WI38 (cell line): ENCODE data around the gene ZNF280B.

Source experiments
- H3K4me3 ChIP-seq: 2 replicates; pipeline ENCODE4 v1.5.1; 2011; ENCODE audit warnings: low read depth, mild to moderate bottlenecking, control low read depth, low read length
- TF ChIP-seq, protein P1 (sequence below): IDR thresholded peaks from 2 replicates; pipeline ENCODE4 v1.5.1; 2012; ENCODE audit warnings: low read depth, mild to moderate bottlenecking, control low read depth, low read length

The ZNF280B gene

DNA sequence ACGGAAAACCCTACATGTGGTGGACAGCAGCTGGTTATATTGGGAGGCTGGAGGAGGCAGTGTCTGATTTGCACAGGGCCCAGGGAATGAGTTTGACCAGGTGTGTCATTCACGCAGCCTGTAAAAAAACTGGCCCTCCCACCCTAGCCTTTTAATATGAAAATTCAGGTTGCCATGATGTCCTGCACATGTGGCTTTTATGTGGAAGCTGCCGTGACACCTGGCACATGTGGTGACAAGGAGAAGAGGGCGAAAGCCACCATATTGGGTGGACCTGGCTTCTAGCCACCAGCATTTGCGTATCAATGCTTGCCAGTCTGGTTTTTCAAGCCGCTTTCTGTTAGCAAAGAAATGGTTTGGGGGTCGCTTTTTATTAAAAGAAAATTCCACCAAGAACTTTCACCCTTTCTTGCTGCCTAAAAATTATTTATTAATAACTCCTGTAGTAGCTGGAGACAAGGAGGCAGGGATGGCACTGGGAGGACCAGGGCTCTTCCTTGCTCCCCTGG is 43.4 kb downstream of the ZNF280B start:
- TF ChIP-seq, protein P1, sequence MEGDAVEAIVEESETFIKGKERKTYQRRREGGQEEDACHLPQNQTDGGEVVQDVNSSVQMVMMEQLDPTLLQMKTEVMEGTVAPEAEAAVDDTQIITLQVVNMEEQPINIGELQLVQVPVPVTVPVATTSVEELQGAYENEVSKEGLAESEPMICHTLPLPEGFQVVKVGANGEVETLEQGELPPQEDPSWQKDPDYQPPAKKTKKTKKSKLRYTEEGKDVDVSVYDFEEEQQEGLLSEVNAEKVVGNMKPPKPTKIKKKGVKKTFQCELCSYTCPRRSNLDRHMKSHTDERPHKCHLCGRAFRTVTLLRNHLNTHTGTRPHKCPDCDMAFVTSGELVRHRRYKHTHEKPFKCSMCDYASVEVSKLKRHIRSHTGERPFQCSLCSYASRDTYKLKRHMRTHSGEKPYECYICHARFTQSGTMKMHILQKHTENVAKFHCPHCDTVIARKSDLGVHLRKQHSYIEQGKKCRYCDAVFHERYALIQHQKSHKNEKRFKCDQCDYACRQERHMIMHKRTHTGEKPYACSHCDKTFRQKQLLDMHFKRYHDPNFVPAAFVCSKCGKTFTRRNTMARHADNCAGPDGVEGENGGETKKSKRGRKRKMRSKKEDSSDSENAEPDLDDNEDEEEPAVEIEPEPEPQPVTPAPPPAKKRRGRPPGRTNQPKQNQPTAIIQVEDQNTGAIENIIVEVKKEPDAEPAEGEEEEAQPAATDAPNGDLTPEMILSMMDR: no peak

DNA sequence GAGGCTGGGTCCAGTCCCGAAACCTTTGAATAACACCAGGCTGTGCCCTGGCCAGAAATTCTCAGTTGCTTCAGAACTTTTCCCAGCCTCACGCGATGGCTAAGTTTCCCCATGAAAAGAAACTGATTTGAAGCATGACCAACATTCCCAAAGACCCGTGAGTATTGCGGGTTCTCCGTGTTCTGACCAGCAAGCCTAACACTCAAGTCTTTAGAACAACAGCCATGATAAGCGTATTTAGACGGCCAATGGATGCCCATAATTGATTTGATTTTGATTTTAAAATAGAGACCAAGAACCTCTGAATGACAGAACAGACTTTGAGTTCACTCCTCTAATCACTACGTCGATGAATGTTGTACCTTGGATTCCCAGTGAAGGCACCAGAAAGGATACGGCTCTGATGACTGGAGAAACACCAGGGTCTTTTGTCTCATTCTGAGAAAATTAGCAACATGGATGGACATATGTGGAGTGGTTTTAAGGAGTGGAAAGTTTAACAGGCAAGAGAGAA is 43.9 kb downstream of the ZNF280B start:
- TF ChIP-seq, protein P1: no peak
- no peak overlapping the region for H3K4me3 ChIP-seq

More for the DNA sequence above, 43.4 kb downstream of the ZNF280B start:
- no peak overlapping the region for H3K4me3 ChIP-seq

DNA sequence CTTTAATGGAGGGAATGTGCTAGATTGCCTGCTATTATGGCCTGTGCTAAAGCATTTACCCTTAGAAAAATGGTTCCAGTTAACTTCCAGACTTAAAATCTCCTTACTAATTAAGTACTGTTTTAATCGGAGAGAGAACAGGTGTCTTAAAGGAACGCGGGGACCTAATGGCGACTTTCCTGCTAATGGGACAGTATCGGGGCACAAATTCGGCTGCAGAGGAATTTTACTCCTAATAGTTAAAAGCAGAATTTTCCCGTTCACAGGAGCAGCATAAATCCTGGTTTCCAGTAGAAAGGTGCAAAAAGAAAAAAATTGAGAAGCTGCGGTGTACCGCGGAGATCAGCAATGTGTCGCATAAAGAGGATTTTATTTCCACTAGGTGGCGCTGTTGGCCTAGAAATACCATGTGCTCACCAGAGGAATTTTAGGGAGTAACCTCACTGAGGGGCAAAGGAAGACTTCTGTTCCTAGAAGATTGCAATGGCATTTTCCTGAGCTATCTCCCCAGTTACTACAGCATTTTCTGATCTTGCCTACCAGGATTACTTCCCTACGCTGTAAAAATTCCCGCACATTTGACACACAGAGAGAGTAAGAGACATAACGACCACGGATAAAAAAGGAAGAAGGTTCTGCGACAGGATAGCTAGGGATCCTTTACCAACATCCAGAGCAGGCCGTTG is 44.5 kb downstream of the ZNF280B start:
- TF ChIP-seq, protein P1: peak; percentile 36
- no peak overlapping the region for H3K4me3 ChIP-seq

DNA sequence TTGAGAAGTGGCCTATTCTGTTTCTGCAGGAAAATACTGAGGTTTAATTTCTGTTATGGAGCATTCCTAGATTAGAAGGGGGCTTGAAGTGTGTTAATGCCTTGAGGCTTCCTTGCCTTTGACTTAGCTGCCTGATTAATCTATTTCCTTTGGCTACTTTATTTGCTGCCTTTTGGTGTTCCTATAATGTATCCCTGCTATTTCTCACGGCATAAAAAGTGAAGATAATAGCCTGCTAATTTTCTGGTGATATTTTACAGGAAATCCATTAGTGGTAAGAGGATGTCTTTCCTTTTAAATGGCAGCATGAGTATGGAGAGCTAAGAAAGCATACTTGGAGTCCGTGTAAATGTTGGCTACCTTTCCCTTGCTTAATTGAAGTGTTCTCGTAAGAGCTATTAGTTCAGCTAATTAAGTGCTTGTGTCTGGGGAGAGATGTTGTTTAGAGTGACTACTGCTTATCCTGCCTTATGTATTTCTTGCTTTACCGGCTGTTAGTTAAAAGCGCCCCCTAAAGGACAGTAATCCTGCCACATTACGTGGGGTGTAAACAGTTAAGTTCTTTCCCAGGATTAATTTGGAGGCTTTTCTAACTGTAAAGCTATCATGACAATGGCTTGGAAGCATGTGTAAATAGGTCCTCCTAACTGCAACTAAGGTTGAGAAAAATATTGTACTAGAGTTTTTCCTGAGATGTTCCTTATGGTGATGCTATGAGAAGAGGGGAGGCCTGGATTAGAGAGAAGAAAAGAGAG is 45.6 kb downstream of the ZNF280B start:
- TF ChIP-seq, protein P1: no peak

DNA sequence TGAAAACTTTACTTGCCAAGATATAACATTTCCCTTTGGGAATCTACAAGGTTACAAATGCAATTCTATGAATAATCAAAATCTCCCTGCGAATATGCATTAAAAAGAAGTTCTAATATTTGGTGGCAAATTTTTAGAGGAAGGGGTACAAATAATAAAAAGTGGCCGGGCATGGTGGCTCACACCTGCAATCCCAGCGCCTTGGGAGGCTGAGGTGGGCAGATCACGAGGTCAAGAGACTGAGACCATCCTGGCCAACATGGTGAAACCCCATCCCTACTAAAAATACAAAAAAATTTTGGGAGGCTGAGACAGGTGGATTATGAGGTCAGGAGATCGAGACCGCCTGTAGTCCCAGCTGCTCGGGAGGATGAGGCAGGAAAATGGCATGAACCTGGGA is 47.0 kb downstream of the ZNF280B start:
- TF ChIP-seq, protein P1: no peak
- H3K4me3 ChIP-seq: no peak overlapping the region

More for the DNA sequence above, 45.6 kb downstream of the ZNF280B start:
- H3K4me3 ChIP-seq: no peak overlapping the region

DNA sequence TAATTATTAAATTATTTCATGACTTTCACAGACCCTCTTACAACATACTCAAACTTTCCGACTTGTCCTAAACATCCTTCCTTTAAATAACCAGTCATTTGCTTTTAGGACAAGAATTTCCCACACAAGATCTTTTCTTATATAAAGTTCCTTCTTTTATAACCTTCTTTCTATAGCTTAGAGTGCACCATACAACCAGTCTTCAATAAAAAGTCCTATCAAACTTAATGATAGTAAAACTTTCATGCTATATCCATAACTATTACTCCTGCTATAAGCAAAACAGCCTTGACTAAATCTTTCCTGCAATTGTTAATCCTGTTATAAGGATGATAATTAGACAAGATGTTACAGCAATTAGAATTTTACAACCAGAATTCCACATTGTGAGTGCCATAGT is 47.4 kb downstream of the ZNF280B start:
- H3K4me3 ChIP-seq: no peak overlapping the region
- TF ChIP-seq, protein P1: no peak

DNA sequence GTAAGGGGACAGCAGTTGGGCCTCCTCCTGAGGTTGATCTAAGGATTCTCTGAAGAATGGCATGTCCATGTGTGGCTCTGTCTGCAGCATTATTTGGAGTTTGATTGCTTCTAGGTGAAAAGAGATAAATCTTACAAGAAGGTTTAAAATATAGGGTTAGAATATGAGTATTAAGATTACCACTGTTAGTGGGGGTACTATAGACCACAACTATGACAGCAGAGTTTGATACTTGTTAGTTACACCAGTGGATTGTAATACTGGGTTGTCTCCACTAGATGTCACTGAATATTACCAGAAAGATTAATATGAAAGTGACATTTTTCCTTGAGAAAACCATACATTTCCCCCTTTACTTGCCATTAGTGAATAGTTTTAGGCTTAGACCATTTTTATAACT is 47.9 kb downstream of the ZNF280B start:
- no peak overlapping the region for H3K4me3 ChIP-seq
- TF ChIP-seq, protein P1: peak; percentile 23; the same call in 1 of the 2 replicates
